Measurements from ENCODE around the gene LEKR1. TPM values are rescaled to one million over a fixed set of nuclear protein-coding genes. Genes with fewer than 3 reads are reported as not detected.

The LEKR1 gene
- total and polyA plus RNA-seq, 2 of the 13 experiments (the other 11 are each of a cell fraction or from before 2014, with no cell fraction given), result 0.49 to 1.5 TPM

DNA sequence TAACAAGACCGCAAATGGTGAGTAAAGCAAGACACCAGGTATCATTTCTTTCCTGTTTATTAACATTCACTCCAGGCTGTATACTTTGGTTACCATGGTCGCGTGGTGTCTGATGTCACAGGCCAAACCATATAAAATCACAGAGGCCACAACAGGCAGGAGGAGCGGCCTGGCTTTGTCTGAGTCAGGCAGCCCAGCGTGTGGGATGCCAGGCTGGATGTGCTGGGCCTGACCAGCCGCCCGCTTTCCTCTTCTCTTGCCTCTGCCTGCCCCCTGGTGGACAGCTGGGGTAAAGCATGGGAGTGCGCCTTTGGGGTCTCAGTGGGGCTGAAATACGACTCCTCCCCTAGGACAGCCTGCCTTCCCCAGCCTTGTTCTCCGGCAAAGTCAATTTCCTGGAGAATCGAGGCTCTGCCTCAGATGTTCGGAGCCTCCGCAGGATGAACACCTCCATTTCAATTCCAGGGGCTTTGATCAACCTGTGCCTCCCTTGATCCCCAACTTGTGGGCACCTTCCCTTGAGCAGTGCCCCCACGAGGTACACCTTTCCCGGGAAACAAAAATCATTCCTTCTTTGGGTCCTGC, 255.6 kb downstream of the LEKR1 start (continued):
- no peak for TF ChIP-seq GLI4 (CRISPR knock-in tag; IDR thresholded peaks at IDR 0.05; ENCODE audit: borderline replicate concordance)
- TF ChIP-seq, protein P1, sequence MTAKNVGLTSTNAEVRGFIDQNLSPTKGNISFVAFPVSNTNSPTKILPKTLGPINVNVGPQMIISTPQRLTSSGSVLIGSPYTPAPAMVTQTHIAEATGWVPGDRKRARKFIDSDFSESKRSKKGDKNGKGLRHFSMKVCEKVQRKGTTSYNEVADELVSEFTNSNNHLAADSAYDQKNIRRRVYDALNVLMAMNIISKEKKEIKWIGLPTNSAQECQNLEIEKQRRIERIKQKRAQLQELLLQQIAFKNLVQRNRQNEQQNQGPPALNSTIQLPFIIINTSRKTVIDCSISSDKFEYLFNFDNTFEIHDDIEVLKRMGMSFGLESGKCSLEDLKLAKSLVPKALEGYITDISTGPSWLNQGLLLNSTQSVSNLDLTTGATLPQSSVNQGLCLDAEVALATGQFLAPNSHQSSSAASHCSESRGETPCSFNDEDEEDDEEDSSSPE (CRISPR knock-in tag; IDR thresholded peaks at IDR 0.05), result peak; percentile 52
- peak; percentile 63; the same call in 1 of the 2 replicates for TF ChIP-seq FOSL2 (CRISPR knock-in tag; IDR thresholded peaks at IDR 0.05)
- peak; percentile 62; the same call in 1 of the 2 replicates for TF ChIP-seq ZNF331 (CRISPR knock-in tag; IDR thresholded peaks at IDR 0.05)
- peak; percentile 54; the same call in 1 of the 2 replicates for TF ChIP-seq FOXK1 (CRISPR knock-in tag; IDR thresholded peaks at IDR 0.05; ENCODE audit: borderline replicate concordance, low read depth)
- TF ChIP-seq TGIF2 (CRISPR knock-in tag; IDR thresholded peaks at IDR 0.05), result no peak
- no peak for TF ChIP-seq ZNF232 (CRISPR knock-in tag; IDR thresholded peaks at IDR 0.05; ENCODE audit: borderline replicate concordance)
- TF ChIP-seq DNMT1 (CRISPR knock-in tag; IDR thresholded peaks at IDR 0.05), result no peak
- TF ChIP-seq SAP130 (CRISPR knock-in tag; IDR thresholded peaks at IDR 0.05; ENCODE audit: low read depth), result peak; percentile 51
- no peak for TF ChIP-seq SOX13 (IDR thresholded peaks at IDR 0.05)
- TF ChIP-seq SOX13 (CRISPR knock-in tag; conservative IDR thresholded peaks at IDR 0.05 in 1 of 2, IDR thresholded peaks at IDR 0.05 in 1 of 2), result no peak
- TF ChIP-seq, protein P2, sequence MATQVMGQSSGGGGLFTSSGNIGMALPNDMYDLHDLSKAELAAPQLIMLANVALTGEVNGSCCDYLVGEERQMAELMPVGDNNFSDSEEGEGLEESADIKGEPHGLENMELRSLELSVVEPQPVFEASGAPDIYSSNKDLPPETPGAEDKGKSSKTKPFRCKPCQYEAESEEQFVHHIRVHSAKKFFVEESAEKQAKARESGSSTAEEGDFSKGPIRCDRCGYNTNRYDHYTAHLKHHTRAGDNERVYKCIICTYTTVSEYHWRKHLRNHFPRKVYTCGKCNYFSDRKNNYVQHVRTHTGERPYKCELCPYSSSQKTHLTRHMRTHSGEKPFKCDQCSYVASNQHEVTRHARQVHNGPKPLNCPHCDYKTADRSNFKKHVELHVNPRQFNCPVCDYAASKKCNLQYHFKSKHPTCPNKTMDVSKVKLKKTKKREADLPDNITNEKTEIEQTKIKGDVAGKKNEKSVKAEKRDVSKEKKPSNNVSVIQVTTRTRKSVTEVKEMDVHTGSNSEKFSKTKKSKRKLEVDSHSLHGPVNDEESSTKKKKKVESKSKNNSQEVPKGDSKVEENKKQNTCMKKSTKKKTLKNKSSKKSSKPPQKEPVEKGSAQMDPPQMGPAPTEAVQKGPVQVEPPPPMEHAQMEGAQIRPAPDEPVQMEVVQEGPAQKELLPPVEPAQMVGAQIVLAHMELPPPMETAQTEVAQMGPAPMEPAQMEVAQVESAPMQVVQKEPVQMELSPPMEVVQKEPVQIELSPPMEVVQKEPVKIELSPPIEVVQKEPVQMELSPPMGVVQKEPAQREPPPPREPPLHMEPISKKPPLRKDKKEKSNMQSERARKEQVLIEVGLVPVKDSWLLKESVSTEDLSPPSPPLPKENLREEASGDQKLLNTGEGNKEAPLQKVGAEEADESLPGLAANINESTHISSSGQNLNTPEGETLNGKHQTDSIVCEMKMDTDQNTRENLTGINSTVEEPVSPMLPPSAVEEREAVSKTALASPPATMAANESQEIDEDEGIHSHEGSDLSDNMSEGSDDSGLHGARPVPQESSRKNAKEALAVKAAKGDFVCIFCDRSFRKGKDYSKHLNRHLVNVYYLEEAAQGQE (IDR thresholded peaks at IDR 0.05; ENCODE audit: borderline replicate concordance in 1 of 2, low read depth in 1 of 2, low read length in 2 of 2), result no peak
- TF ChIP-seq GATAD2A (CRISPR knock-in tag; IDR thresholded peaks at IDR 0.05), result peak; percentile 78
- TF ChIP-seq ZNF773 (CRISPR knock-in tag; IDR thresholded peaks at IDR 0.05; ENCODE audit: borderline replicate concordance), result no peak
- no peak for TF ChIP-seq SOX6 (IDR thresholded peaks at IDR 0.05)
- peak; percentile 54; the same call in 1 of the 2 replicates for TF ChIP-seq SOX6 (CRISPR knock-in tag; IDR thresholded peaks at IDR 0.05)
- TF ChIP-seq ZNF883 (CRISPR knock-in tag; IDR thresholded peaks at IDR 0.05; ENCODE audit: not compliant biosample characterization), result peak; percentile 48
- peak; percentile 76; the same call in 1 of the 2 replicates for TF ChIP-seq MIER3 (CRISPR knock-in tag; IDR thresholded peaks at IDR 0.05; ENCODE audit: borderline replicate concordance)
- TF ChIP-seq, protein P3, sequence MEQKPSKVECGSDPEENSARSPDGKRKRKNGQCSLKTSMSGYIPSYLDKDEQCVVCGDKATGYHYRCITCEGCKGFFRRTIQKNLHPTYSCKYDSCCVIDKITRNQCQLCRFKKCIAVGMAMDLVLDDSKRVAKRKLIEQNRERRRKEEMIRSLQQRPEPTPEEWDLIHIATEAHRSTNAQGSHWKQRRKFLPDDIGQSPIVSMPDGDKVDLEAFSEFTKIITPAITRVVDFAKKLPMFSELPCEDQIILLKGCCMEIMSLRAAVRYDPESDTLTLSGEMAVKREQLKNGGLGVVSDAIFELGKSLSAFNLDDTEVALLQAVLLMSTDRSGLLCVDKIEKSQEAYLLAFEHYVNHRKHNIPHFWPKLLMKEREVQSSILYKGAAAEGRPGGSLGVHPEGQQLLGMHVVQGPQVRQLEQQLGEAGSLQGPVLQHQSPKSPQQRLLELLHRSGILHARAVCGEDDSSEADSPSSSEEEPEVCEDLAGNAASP (CRISPR knock-in tag; IDR thresholded peaks at IDR 0.05; ENCODE audit: borderline replicate concordance), result peak; percentile 35; the same call in 1 of the 2 replicates
- TF ChIP-seq ATAD3A (CRISPR knock-in tag; IDR thresholded peaks at IDR 0.05), result no peak
- TF ChIP-seq SNAI1 (CRISPR knock-in tag; IDR thresholded peaks at IDR 0.05; ENCODE audit: borderline replicate concordance), result no peak
- TF ChIP-seq, protein P4, sequence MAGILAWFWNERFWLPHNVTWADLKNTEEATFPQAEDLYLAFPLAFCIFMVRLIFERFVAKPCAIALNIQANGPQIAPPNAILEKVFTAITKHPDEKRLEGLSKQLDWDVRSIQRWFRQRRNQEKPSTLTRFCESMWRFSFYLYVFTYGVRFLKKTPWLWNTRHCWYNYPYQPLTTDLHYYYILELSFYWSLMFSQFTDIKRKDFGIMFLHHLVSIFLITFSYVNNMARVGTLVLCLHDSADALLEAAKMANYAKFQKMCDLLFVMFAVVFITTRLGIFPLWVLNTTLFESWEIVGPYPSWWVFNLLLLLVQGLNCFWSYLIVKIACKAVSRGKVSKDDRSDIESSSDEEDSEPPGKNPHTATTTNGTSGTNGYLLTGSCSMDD (CRISPR knock-in tag; IDR thresholded peaks at IDR 0.05), result no peak
